ENCODE results near the gene ST14.
"Not testable (repeated sequence)": the region's sequence is repeated elsewhere in the genome, so short reads cannot be mapped to it uniquely, and the experiment has no call there.

Gene ST14

GRCh38 chr11:130243816-130244215, 84.2 kb downstream of the ST14 start:
- DNase-seq: no peak

GRCh38 chr11:130244848-130245247, 85.3 kb downstream of the ST14 start:
- DNase-seq: no peak

- not testable (repeated sequence) for DNase-seq
Observed at GRCh38 chr11:130245375-130245774, 85.8 kb downstream of the ST14 start.

- no peak for DNase-seq
Observed at GRCh38 chr11:130246270-130246669, 86.7 kb downstream of the ST14 start.

- DNase-seq: no peak
Observed at GRCh38 chr11:130246738-130247137, 87.2 kb downstream of the ST14 start.

GRCh38 chr11:130247319-130247718, 87.7 kb downstream of the ST14 start:
- DNase-seq: no peak

- no peak for DNase-seq
Observed at GRCh38 chr11:130249371-130249770, 89.8 kb downstream of the ST14 start.

GRCh38 chr11:130249929-130250328, 90.3 kb downstream of the ST14 start:
- DNase-seq: not testable (repeated sequence)

GRCh38 chr11:130251763-130252162, 92.2 kb downstream of the ST14 start:
- DNase-seq: not testable (repeated sequence)

Measured in activated CD4-positive, alpha-beta T cell treated with anti-CD3 and anti-CD28 coated beads, Interleukin-2, amount 50 U/mL, for 48 hours (primary cell).